K562 (cell line): ENCODE results near the gene LTK. TPM values are rescaled to one million over a fixed set of nuclear protein-coding genes. Genes with fewer than 3 reads are reported as not detected.
A peak's percentile ranks its signal among the peaks of the same experiment; 100 is the strongest.

ENCODE experiments used
- CBX3 ChIP-seq, 2 experiments: IDR thresholded peaks; 1 replicate in 1 of 2; 2 replicates in 1 of 2; pipeline ENCODE4 v1.6.1; 2012; ENCODE audit warnings: inconsistent platforms in 2 of 2, low read length in 2 of 2, borderline replicate concordance in 1 of 2, control low read depth in 1 of 2
- CEBPB ChIP-seq: fragments of 450-650 bp; IDR thresholded peaks from 2 replicates; pipeline ENCODE4 v1.6.1; 2016; ENCODE audit warnings: missing genetic modification characterization, missing compliant biosample characterization
- DMBX1 ChIP-seq: fragments of 250-450 bp; sonication (Bioruptor Pico); IDR thresholded peaks from 2 replicates; pipeline ENCODE4 v1.8.0; 2022; ENCODE audit warnings: inconsistent platforms, mild to moderate bottlenecking, moderate library complexity, borderline replicate concordance
- EGR1 ChIP-seq: fragments of 450-650 bp; conservative IDR thresholded peaks from 2 replicates; pipeline ENCODE4 v1.6.1; 2017; ENCODE audit warnings: mild to moderate bottlenecking
- EP400 ChIP-seq: fragments of 450-650 bp; IDR thresholded peaks from 2 replicates; pipeline ENCODE4 v1.6.1; 2017; ENCODE audit warnings: antibody characterized with exemption, mild to moderate bottlenecking, moderate library complexity
- IRF1 ChIP-seq: sonication (generic); formaldehyde crosslinking; IDR thresholded peaks from 2 replicates; pipeline ENCODE4 v1.8.0; 2022; ENCODE audit warnings: missing genetic modification reagents, mild to moderate bottlenecking, borderline replicate concordance
- MTA1 ChIP-seq: fragments of 450-650 bp; IDR thresholded peaks from 2 replicates; pipeline ENCODE4 v1.6.1; 2017; ENCODE audit warnings: borderline replicate concordance
- NFXL1 ChIP-seq: fragments of 450-650 bp; formaldehyde crosslinking; IDR thresholded peaks from 2 replicates; pipeline ENCODE4 v1.4.0; 2021; ENCODE audit warnings: mild to moderate bottlenecking
- NR2C1 ChIP-seq, 2 experiments: fragments of 450-650 bp; IDR thresholded peaks; 2 replicates each; pipeline ENCODE4 v1.6.1; 2017; ENCODE audit warnings: mild to moderate bottlenecking in 2 of 2, antibody characterized with exemption in 1 of 2, inconsistent platforms in 1 of 2, missing compliant biosample characterization in 1 of 2, missing genetic modification characterization in 1 of 2
- RBBP5 ChIP-seq: fragments of 200-600 bp; sonication (generic); IDR thresholded peaks from 2 replicates; pipeline ENCODE4 v1.6.1; 2012; ENCODE audit warnings: borderline replicate concordance, mild to moderate bottlenecking, low read length, control low read depth, inconsistent platforms; ENCODE audit not compliant: insufficient read depth, poor library complexity, severe bottlenecking
- RBM22 ChIP-seq: fragments of 200-400 bp; formaldehyde crosslinking; IDR thresholded peaks from 2 replicates; pipeline ENCODE4 v1.6.1; 2018; ENCODE audit warnings: low read length, low read depth; ENCODE audit not compliant: poor library complexity, severe bottlenecking
- SAFB2 ChIP-seq: fragments of 200-400 bp; formaldehyde crosslinking; IDR thresholded peaks from 2 replicates; pipeline ENCODE4 v1.6.1; 2018; ENCODE audit warnings: borderline replicate concordance, low read length, low read depth, moderate library complexity; ENCODE audit not compliant: severe bottlenecking
- SNIP1 ChIP-seq: fragments of 450-650 bp; IDR thresholded peaks from 2 replicates; pipeline ENCODE4 v1.7.1; 2017; ENCODE audit warnings: low read depth, mild to moderate bottlenecking
- SNRNP70 ChIP-seq: fragments of 200-400 bp; formaldehyde crosslinking; optimal IDR thresholded peaks from 2 replicates; pipeline ENCODE3; 2017; ENCODE audit warnings: low read depth, low read length
- SP1 ChIP-seq: sonication (generic); formaldehyde crosslinking; IDR thresholded peaks from 2 replicates; pipeline ENCODE4 v1.8.1; 2022; ENCODE audit warnings: mild to moderate bottlenecking, missing genetic modification reagents
- SRSF7 ChIP-seq: fragments of 200-400 bp; formaldehyde crosslinking; optimal IDR thresholded peaks from 2 replicates; pipeline ENCODE3; 2017; ENCODE audit warnings: mild to moderate bottlenecking, low read depth, low read length
- TFAP4 ChIP-seq: sonication (generic); formaldehyde crosslinking; IDR thresholded peaks from 2 replicates; pipeline ENCODE4 v1.8.0; 2022; ENCODE audit warnings: missing genetic modification reagents, mild to moderate bottlenecking, moderate library complexity, borderline replicate concordance
- TOE1 ChIP-seq, 2 experiments: fragments of 450-650 bp in 1 of 2; sonication (generic) in 1 of 2; formaldehyde crosslinking in 1 of 2; IDR thresholded peaks; 2 replicates each; pipeline versions ENCODE4 v1.7.1 to v1.8.0; 2016 to 2022; ENCODE audit warnings: borderline replicate concordance in 2 of 2, mild to moderate bottlenecking in 2 of 2, antibody characterized with exemption in 1 of 2, inconsistent platforms in 1 of 2, low read depth in 1 of 2, missing genetic modification reagents in 1 of 2, moderate library complexity in 1 of 2
- ZBTB8A ChIP-seq: fragments of 450-650 bp; IDR thresholded peaks from 2 replicates; pipeline ENCODE4 v1.6.1; 2018; ENCODE audit warnings: mild to moderate bottlenecking, moderate library complexity; ENCODE audit not compliant: partially characterized antibody
- ZFPM2 ChIP-seq: fragments of 250-450 bp; sonication (Bioruptor Pico); IDR thresholded peaks from 2 replicates; pipeline ENCODE4 v1.5.1; 2022; ENCODE audit warnings: mild to moderate bottlenecking
- ZKSCAN8 ChIP-seq: fragments of 200-800 bp; sonication (Bioruptor generic); IDR thresholded peaks from 2 replicates; pipeline ENCODE4 v1.6.1; 2016; ENCODE audit warnings: missing genetic modification characterization, missing compliant biosample characterization
- ZNF324 ChIP-seq: fragments of 250-450 bp; sonication (Bioruptor Pico); IDR thresholded peaks from 2 replicates; pipeline ENCODE4 v1.4.0; 2020; ENCODE audit warnings: mild to moderate bottlenecking
- ZNF561 ChIP-seq: fragments of 450-650 bp; formaldehyde crosslinking; conservative IDR thresholded peaks from 2 replicates; pipeline ENCODE4 v1.4.0; 2020; ENCODE audit warnings: mild to moderate bottlenecking, moderate library complexity
- ZNF76 ChIP-seq: fragments of 250-450 bp; sonication (Bioruptor Pico); IDR thresholded peaks from 2 replicates; pipeline ENCODE4 v1.4.0; 2020; ENCODE audit warnings: mild to moderate bottlenecking, moderate library complexity, borderline replicate concordance
- ZNF778 ChIP-seq: fragments of 450-650 bp; formaldehyde crosslinking; IDR thresholded peaks from 2 replicates; pipeline ENCODE4 v1.4.0; 2020; ENCODE audit warnings: mild to moderate bottlenecking, moderate library complexity
- polyA plus RNA-seq, 8 experiments: library from polyadenylated mRNA; depleted of rRNA in 4 of 8; stranded (reverse) in 5 of 8; unstranded in 3 of 8; fragments of >200 nt; fragmentation: Nextera tagmentation in 2 of 8; fragmentation: Illumina TruSeq in 1 of 8; extraction: Ambion mirVana in 2 of 8; extraction: Trizol in 1 of 8; gene quantifications; 2 replicates each; pipeline versions ENCODE4 v1.2.1 to v1.2.3, GENCODE V29; 2011 to 2014; ENCODE audit warnings: inconsistent platforms in 1 of 8, missing spikeins in 1 of 8
- total RNA-seq, 7 experiments: library from RNA; depleted of rRNA in 6 of 7; stranded (reverse); fragments of >200 nt in 6 of 7; fragmentation: Illumina TruSeq in 2 of 7; extraction: Trizol in 2 of 7; gene quantifications; 2 replicates each; pipeline versions ENCODE4 v1.2.1 to v1.2.3, GENCODE V29; 2011 to 2021; ENCODE audit warnings: low replicate concordance in 1 of 7
- TF ChIP-seq, protein P1 (sequence below): sonication (generic); formaldehyde crosslinking; IDR thresholded peaks from 2 replicates; pipeline ENCODE4 v1.5.0; 2020; ENCODE audit warnings: missing genetic modification reagents

LTK gene
- total and polyA plus RNA-seq, 9 of the 15 experiments (the other 6 are each of a cell fraction or from before 2014, with no cell fraction given): 0.25 to 4.4 (median 1.8) TPM

- no peak for TF ChIP-seq ZNF561 (CRISPR knock-in tag)
- peak; percentile 44; the same call in 1 of the 2 replicates for TF ChIP-seq TFAP4 (CRISPR knock-in tag)
- TF ChIP-seq SP1: peak; percentile 79; the same call in 1 of the 2 replicates
- TF ChIP-seq EP400: peak; percentile 62
- TF ChIP-seq ZNF324 (CRISPR knock-in tag): no peak
- no peak for TF ChIP-seq SAFB2
- TF ChIP-seq ZNF76 (CRISPR knock-in tag): no peak; the same call in 1 of the 2 replicates
- peak; percentile 50; the same call in 1 of the 2 replicates for TF ChIP-seq TOE1 (IDR thresholded peaks at IDR 0.05; ENCODE audit: borderline replicate concordance)
- TF ChIP-seq TOE1 (CRISPR knock-in tag; IDR thresholded peaks at IDR 0.05; ENCODE audit: borderline replicate concordance, low read depth): no peak
- TF ChIP-seq SRSF7: no peak
- no peak for TF ChIP-seq CEBPB (tag)
- no peak for TF ChIP-seq ZNF778
- no peak for TF ChIP-seq ZFPM2 (CRISPR knock-in tag)
- no peak for TF ChIP-seq SNIP1
- no peak for TF ChIP-seq CBX3 (IDR thresholded peaks at IDR 0.05; ENCODE audit: borderline replicate concordance in 1 of 2, low read length in 2 of 2)
- no peak for TF ChIP-seq NFXL1 (CRISPR knock-in tag)
- no peak for TF ChIP-seq ZBTB8A
- 0 out of 2 replicates have a peak, but pooled peaks have one; percentile 20 for TF ChIP-seq MTA1
- TF ChIP-seq RBBP5: no peak
- no peak for TF ChIP-seq DMBX1 (CRISPR knock-in tag)
- TF ChIP-seq IRF1 (CRISPR knock-in tag): no peak
- TF ChIP-seq ZKSCAN8: no peak
- TF ChIP-seq SNRNP70: no peak
- peak; percentile 35; the same call in 1 of the 2 replicates for TF ChIP-seq NR2C1 (IDR thresholded peaks at IDR 0.05)
- TF ChIP-seq NR2C1 (tag; IDR thresholded peaks at IDR 0.05): 0 out of 2 replicates have a peak, but pooled peaks have one; percentile 44
- TF ChIP-seq RBM22: no peak
- TF ChIP-seq, protein P1, sequence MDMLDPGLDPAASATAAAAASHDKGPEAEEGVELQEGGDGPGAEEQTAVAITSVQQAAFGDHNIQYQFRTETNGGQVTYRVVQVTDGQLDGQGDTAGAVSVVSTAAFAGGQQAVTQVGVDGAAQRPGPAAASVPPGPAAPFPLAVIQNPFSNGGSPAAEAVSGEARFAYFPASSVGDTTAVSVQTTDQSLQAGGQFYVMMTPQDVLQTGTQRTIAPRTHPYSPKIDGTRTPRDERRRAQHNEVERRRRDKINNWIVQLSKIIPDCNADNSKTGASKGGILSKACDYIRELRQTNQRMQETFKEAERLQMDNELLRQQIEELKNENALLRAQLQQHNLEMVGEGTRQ: no peak
- peak; percentile 92 for TF ChIP-seq EGR1
These were observed 20.3 kb downstream of the LTK start, which contains the start of gene ITPKA (continued) for GRCh38 chr15:41493205-41493901.
